K562 (cell line): ENCODE data around the gene SPATA32.

Experiments used
- ARHGAP35 ChIP-seq: fragments of 450-650 bp; IDR thresholded peaks from 2 replicates; pipeline ENCODE4 v1.6.1; 2018; ENCODE audit not compliant: partially characterized antibody
- COPS2 ChIP-seq: fragments of 450-650 bp; conservative IDR thresholded peaks from 2 replicates; pipeline ENCODE4 v1.6.1; 2016; ENCODE audit warnings: mild to moderate bottlenecking, moderate library complexity
- CTCF ChIP-seq, 3 experiments: IDR thresholded peaks in 2 of 3; conservative IDR thresholded peaks in 1 of 3; 2 replicates each; pipeline ENCODE4 v1.5.1; 2011 to 2012; ENCODE audit warnings: low read length in 3 of 3, mild to moderate bottlenecking in 3 of 3, control low read depth in 2 of 3, improper control_type of control experiment in 1 of 3, inconsistent platforms in 1 of 3, low read depth in 1 of 3, mixed read lengths in 1 of 3, moderate library complexity in 1 of 3; ENCODE audit not compliant: insufficient read depth in 2 of 3
- POLR2AphosphoS5 ChIP-seq: IDR thresholded peaks from 2 replicates; pipeline ENCODE4 v1.6.1; 2011; ENCODE audit warnings: mild to moderate bottlenecking, low read depth, low read length, moderate library complexity; ENCODE audit not compliant: control insufficient read depth, insufficient read depth
- TAF1 ChIP-seq: IDR thresholded peaks from 2 replicates; pipeline ENCODE4 v1.6.1; 2011; ENCODE audit warnings: mild to moderate bottlenecking, low read length, moderate library complexity; ENCODE audit not compliant: insufficient read depth, control insufficient read depth, severe bottlenecking; ENCODE audit errors: extremely low read depth
- USF2 ChIP-seq: sonication (generic); formaldehyde crosslinking; IDR thresholded peaks from 2 replicates; pipeline ENCODE4 v1.5.0; 2020; ENCODE audit warnings: missing genetic modification reagents
- ZC3H11A ChIP-seq: IDR thresholded peaks from 2 replicates; pipeline ENCODE4 v1.6.1; 2012; ENCODE audit warnings: low read depth, low read length, improper control_type of control experiment
- ZKSCAN1 ChIP-seq: fragments of 150-350 bp; IDR thresholded peaks from 2 replicates; pipeline ENCODE4 v1.6.1; 2016; ENCODE audit warnings: low read depth, low read length
- ZNF431 ChIP-seq: sonication (generic); formaldehyde crosslinking; IDR thresholded peaks from 2 replicates; pipeline ENCODE4 v1.8.0; 2022; ENCODE audit warnings: mild to moderate bottlenecking, missing genetic modification reagents
- ZNF444 ChIP-seq: fragments of 250-450 bp; sonication (Bioruptor Pico); IDR thresholded peaks from 2 replicates; pipeline ENCODE4 v1.4.0; 2020; ENCODE audit warnings: mild to moderate bottlenecking, moderate library complexity

GRCh38 chr17:45253879-45254278 is 8.0 kb downstream of the SPATA32 start:
- TF ChIP-seq ZNF444 (CRISPR knock-in tag) (no peak), ZKSCAN1 (no peak), COPS2 (no peak), POLR2AphosphoS5 (no peak), ZNF431 (CRISPR knock-in tag) (no peak), CTCF (IDR thresholded peaks at IDR 0.05 in 2 of 3, conservative IDR thresholded peaks at IDR 0.05 in 1 of 3; ENCODE audit: insufficient read depth in 2 of 3, low read depth in 1 of 3, low read length in 3 of 3) (no peak), USF2 (CRISPR knock-in tag) (no peak), TAF1 (no peak), ZC3H11A (no peak), ARHGAP35 (no peak)
